Fibroblast of peridontal ligament (primary cell): ENCODE data around the gene ERC2.
A peak's percentile ranks its signal among the peaks of the same experiment; 100 is the strongest.

ENCODE experiments used
- DNase-seq: peaks from one replicate; pipeline ENCODE4 v3.0.0-alpha.2; 2010; ENCODE audit errors: extremely low read depth

Gene ERC2

GRCh38 chr3:56189536-56189935, 278.7 kb downstream of the ERC2 start:
- DNase-seq, result no peak

- DNase-seq, result no peak
Observed at GRCh38 chr3:56188201-56188600, 280.1 kb downstream of the ERC2 start.

- no peak for DNase-seq
Observed at GRCh38 chr3:56187051-56187450, 281.2 kb downstream of the ERC2 start.

GRCh38 chr3:56185827-56186226, 282.4 kb downstream of the ERC2 start:
- no peak for DNase-seq

GRCh38 chr3:56183529-56183928, 284.7 kb downstream of the ERC2 start:
- no peak for DNase-seq

GRCh38 chr3:56180433-56180832, 287.8 kb downstream of the ERC2 start:
- DNase-seq, result no peak

- DNase-seq, result no peak
Observed at GRCh38 chr3:56173601-56174000, 294.7 kb downstream of the ERC2 start.

- no peak for DNase-seq
Observed at GRCh38 chr3:56164436-56164835, 303.8 kb downstream of the ERC2 start.

GRCh38 chr3:56157693-56158362, 310.4 kb downstream of the ERC2 start:
- DNase-seq, result peak; percentile 71

- no peak for DNase-seq
Observed at GRCh38 chr3:56154297-56154696, 314.0 kb downstream of the ERC2 start.

GRCh38 chr3:56147354-56147753, 320.9 kb downstream of the ERC2 start:
- DNase-seq, result no peak

GRCh38 chr3:56145410-56145809, 322.9 kb downstream of the ERC2 start:
- DNase-seq, result no peak

GRCh38 chr3:56144805-56145204, 323.5 kb downstream of the ERC2 start:
- DNase-seq, result peak; percentile 19

GRCh38 chr3:56137415-56137814, 330.9 kb downstream of the ERC2 start:
- peak; percentile 75 for DNase-seq

- no peak for DNase-seq
Observed at GRCh38 chr3:56136514-56136913, 331.8 kb downstream of the ERC2 start.

GRCh38 chr3:56135941-56136340, 332.3 kb downstream of the ERC2 start:
- no peak for DNase-seq

- DNase-seq, result peak; percentile 78
Observed at GRCh38 chr3:56133423-56133822, 334.8 kb downstream of the ERC2 start.

GRCh38 chr3:56132762-56133161, 335.5 kb downstream of the ERC2 start:
- no peak for DNase-seq

GRCh38 chr3:56131974-56132590, 336.2 kb downstream of the ERC2 start:
- DNase-seq, result peak; percentile 91

GRCh38 chr3:56130036-56130435, 338.2 kb downstream of the ERC2 start:
- no peak for DNase-seq

GRCh38 chr3:56126632-56127031, 341.6 kb downstream of the ERC2 start:
- no peak for DNase-seq

- DNase-seq, result peak; percentile 92
Observed at GRCh38 chr3:56125358-56126005, 342.8 kb downstream of the ERC2 start.

- DNase-seq, result no peak
Observed at GRCh38 chr3:56124546-56124945, 343.7 kb downstream of the ERC2 start.
